HG02763 (cell line): Measurements from ENCODE around the gene OR2F2.

Experiments used
- ATAC-seq: cut with Tn5 transposase; IDR thresholded peaks from one replicate; pipeline ENCODE4 v1.9.1; 2021; ENCODE audit warnings: mild to moderate bottlenecking, moderate library complexity; ENCODE audit not compliant: unreplicated experiment

The OR2F2 gene

GRCh38 chr7:143913945-143914615 is 21.0 kb upstream of the OR2F2 start:
- ATAC-seq = no peak

- no peak for ATAC-seq
Observed at GRCh38 chr7:143914938-143915652, 19.9 kb upstream of the OR2F2 start.

- no peak for ATAC-seq
Observed at GRCh38 chr7:143924851-143925250, 10.2 kb upstream of the OR2F2 start.

- no peak for ATAC-seq
Observed at GRCh38 chr7:143929224-143929920, 5.7 kb upstream of the OR2F2 start.

DNA sequence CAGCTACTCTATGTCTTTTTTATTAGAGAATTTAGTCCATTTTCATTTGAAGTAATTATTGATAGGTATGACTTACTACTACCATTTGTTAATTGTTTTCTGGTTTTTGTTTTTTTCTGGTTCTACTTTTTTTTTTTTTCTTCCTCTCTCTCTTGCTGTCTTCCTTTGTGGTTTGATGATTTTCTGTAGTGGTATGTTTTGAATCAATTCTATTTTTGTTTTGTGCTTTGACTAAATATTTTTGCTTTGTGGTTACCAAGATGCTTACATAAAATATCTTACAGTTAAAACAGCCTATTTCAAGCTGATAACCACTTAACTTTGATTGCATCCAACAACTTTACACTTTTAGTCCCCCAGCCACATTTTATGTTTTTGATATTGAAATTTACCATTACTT is 3.3 kb upstream of the OR2F2 start:
- no peak for ATAC-seq

DNA sequence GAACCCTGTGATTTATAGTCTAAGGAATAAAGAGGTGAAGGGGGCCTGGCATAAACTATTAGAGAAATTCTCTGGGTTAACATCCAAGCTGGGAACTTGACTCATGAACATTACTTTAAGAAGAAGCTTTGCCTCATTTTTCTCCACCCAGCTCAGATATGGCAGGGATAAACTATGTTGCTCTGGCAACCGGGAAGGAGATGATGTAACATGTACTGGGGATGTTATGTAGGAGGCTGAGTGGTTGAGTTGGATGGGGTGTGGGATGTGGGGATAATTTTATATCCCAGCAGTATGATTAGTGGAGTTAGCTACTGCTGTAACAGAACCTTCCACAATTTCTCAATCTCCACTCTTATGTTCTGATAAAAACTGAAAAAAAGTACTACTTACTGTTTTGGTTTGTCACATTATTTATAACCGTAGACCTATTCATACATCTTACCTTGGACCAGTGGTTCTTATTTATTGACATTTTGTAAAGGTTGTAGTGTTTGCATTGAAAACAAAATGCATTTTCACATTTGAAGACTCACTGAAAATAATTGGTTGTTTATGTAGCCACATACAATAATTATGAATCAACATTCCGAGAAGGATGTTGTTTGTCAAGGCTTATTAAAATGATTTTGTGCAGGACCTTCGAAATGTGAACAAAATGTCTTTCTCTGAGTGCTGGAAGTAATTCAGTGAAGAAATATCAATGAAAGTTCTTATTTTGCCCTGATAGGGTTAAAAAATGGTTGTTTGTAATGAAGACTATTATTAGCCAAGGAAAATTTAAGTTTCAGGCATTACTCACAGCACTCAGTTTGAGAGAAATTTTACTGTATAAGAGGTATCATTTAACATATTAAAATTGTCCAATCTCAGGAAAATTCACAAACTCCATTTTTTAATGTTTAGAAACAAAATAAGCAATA is 1.3 kb downstream of the OR2F2 start:
- no peak for ATAC-seq

- no peak for ATAC-seq
Observed at GRCh38 chr7:143938379-143939243, 3.6 kb downstream of the OR2F2 start.

DNA sequence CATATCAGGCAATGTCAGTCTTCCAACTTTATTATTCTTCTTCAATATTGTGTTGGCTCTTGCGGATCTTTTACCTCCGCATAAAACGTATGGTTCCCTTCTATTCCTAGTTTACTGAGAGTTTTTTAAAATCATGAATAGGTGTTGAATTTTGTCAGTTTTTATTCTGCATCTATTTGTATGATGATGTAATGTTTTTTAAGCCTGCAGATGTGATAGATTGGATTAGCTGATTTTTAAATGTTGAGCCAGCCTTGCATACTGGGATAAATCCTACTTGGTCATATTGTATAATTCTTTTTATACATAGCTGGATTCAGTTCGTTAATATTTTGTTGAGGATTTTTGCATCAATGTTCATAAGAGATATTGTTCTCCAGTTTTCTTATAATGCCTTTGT is 10.4 kb downstream of the OR2F2 start:
- no peak for ATAC-seq

DNA sequence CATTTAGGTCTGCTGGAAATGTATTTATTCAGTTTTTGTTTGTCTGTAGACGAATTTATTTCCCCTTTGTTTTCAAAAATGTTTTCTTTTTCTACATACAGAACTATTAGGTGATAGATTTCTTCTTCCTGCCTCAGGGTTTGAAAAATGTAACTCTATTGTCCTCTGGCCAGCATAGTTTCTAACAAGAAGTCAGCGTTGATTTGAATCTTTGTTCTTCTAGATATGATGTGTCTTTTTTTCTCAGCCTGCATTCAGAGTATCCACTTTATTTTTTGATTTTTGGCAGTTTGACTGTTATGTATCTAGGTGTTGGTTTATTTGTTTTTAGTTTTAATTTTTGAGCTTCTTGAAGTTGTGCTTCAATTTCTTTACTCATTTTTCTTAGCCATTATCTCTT is 12.1 kb downstream of the OR2F2 start:
- no peak for ATAC-seq

- no peak for ATAC-seq
Observed at GRCh38 chr7:143948733-143949132, 13.7 kb downstream of the OR2F2 start.

- ATAC-seq = no peak
Observed at GRCh38 chr7:143953421-143953820, 18.4 kb downstream of the OR2F2 start.

GRCh38 chr7:143954135-143954534 is 19.1 kb downstream of the OR2F2 start:
- ATAC-seq = no peak

DNA sequence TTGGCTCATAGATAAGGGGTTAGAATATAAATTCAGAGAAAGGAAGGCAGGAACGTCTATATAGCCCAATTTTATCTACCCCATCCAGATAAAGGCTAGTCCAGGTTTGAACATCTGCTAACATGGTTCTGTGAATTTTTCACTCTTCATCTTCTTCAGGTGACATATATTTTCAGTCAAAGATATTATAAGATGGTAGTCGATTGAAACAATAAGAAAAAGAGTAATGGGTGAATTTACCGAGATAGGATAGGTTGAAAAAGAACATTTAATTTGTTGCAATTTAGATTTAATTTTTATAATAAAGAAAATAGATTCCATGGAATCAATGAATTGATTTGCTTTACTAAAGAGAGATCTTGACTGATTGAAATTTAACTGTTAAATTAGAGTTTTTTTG is 19.5 kb downstream of the OR2F2 start, which contains the start of gene OR2F1:
Gene OR2F1 (plus strand): TSS at position 301 of the 400 bp plus-strand sequence. CDS start 5,127 bp downstream, outside the sequence.
- ATAC-seq = no peak

GRCh38 chr7:143958781-143959180 is 23.7 kb downstream of the OR2F2 start:
- no peak for ATAC-seq

- ATAC-seq = no peak
Observed at GRCh38 chr7:143960813-143961610, 26.0 kb downstream of the OR2F2 start.

GRCh38 chr7:143965280-143965679 is 30.2 kb downstream of the OR2F2 start:
- ATAC-seq = no peak

DNA sequence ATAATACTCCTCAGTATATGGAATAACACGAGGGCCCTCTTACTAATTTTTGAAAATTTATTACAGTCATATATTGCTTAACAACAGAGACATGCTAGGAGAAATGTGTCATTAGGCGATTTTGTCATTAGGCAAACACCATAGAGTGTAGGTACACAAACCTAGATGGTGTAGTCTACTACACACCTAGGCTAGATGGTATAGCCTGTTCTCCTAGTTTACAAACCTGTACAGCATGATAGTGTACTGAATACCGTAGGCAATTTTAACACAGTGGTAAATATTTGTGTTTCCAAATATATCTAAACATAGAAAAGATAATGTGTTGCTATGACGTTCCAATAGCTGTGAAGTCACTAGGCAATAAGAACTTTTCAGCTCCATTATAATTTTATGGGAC is 32.4 kb downstream of the OR2F2 start:
- ATAC-seq = no peak

- ATAC-seq = no peak
Observed at GRCh38 chr7:143973870-143974416, 38.9 kb downstream of the OR2F2 start.

DNA sequence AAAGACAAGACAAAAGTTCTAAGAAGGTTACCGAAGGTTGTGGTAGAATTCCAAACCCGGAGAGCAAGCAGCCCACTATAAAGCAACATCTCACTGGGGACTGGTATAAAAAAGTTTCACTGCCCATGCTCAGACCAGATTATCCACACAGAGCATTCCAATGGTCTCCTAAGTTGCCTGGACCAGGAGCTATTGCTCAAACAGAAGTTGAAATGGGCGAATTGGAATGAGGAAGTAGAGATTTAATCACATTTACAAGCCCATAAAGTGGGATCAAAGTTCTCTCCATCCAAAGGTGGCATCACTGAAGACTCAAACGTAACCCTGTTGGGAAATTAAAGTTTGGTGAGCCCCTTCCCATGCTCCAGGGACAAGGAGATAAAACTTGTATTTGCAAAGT is 39.4 kb downstream of the OR2F2 start:
- ATAC-seq = no peak
